Fibroblast of pulmonary artery (primary cell): ENCODE results near the gene TUBA4B.

Source experiments
- DNase-seq: peaks from one replicate; pipeline ENCODE4 v3.0.0-alpha.2; 2010; ENCODE audit warnings: low read depth
- H3K4me3 ChIP-seq: replicated peaks from 2 replicates; pipeline ENCODE4 v1.5.1; 2011; ENCODE audit warnings: low read depth, mild to moderate bottlenecking, control low read depth, low read length, moderate library complexity
- TF ChIP-seq, protein P1 (sequence below): IDR thresholded peaks from 2 replicates; pipeline ENCODE4 v1.5.1; 2011; ENCODE audit warnings: mild to moderate bottlenecking, control low read depth, low read length, inconsistent platforms; ENCODE audit errors: missing control alignments

Gene TUBA4B

DNA sequence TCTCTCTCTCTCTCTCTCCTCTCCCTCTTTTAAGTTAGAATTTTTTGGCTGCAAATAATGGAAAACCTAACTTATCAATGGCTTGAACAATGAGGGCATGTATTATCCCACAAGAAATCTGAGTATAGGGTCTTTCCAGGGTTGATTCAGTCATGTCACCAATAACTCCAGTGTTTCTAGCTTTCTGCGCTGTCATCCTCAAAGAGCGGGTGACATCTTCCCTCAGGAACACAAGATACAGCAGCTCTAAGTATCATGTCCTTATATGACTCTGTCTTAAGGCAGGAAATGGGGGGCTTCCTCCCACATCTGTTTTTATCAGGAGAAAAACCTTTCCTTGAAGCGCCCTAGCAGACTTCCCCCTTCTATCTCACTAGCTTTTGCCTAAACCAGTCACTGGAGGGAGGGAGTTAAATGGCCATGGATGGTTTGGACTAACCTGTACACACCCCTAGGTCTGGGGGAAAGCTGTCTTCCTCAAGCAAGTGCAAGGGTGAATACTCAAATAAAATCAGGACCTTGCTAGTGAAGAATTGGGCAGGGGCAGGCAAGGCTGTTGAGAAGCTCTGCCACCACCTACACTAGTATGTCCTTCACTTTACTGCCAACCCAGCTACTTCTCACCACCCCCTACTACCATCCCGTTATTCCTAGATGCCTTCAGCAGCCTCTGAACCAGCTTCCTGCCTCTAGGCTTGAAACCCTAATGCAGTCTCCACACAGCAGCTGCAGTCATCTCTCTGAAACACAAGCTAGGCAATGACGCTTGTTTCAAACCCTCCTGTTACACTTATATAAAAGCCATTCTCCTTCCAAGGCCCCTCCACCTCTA is 8.2 kb downstream of the TUBA4B start:
- TF ChIP-seq, protein P1, sequence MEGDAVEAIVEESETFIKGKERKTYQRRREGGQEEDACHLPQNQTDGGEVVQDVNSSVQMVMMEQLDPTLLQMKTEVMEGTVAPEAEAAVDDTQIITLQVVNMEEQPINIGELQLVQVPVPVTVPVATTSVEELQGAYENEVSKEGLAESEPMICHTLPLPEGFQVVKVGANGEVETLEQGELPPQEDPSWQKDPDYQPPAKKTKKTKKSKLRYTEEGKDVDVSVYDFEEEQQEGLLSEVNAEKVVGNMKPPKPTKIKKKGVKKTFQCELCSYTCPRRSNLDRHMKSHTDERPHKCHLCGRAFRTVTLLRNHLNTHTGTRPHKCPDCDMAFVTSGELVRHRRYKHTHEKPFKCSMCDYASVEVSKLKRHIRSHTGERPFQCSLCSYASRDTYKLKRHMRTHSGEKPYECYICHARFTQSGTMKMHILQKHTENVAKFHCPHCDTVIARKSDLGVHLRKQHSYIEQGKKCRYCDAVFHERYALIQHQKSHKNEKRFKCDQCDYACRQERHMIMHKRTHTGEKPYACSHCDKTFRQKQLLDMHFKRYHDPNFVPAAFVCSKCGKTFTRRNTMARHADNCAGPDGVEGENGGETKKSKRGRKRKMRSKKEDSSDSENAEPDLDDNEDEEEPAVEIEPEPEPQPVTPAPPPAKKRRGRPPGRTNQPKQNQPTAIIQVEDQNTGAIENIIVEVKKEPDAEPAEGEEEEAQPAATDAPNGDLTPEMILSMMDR = no peak
- H3K4me3 ChIP-seq = no peak overlapping the region
- DNase-seq = no peak

DNA sequence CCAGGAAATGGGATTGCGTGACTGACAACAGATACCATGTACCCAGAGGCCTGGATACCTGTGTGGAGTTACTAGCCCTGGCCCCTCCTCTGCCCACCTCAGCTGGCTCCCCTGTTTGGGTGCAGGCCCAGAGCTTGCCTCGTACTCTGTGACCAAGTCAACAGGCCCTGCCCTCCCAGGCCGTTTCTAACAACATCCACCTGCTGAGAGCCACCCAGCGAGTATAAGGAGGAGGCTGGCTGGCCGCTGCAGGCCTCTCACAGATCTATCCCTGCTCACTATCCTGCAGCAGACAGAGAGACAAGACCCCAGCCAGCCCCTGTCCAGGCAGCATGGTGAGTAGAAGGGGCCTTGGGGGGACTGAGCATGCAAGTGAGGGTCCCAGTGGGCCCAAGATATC is 13.2 kb downstream of the TUBA4B start:
- no peak overlapping the region for H3K4me3 ChIP-seq
- TF ChIP-seq, protein P1 = no peak
- DNase-seq = no peak

DNA sequence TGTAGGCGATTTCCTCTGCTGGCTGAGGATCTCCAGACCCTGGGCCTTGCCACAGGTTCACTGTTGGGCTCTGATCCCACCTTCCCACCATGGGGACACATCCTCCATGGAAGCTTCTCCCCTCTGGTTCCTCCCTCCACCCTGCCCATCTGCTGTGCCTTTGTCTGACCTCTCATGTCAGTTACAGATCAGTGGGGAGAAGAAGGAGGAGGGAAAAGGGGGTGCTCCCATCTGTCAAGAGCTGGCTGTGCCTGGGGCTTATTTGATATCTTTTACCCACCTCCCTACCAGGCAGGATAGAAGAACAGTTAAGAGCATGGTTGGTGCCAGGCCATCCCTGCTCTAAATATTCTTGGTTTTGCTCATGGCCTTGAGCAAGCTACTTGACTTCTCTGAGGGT is 13.8 kb downstream of the TUBA4B start:
- TF ChIP-seq, protein P1 = no peak
- DNase-seq = no peak
- no peak overlapping the region for H3K4me3 ChIP-seq

DNA sequence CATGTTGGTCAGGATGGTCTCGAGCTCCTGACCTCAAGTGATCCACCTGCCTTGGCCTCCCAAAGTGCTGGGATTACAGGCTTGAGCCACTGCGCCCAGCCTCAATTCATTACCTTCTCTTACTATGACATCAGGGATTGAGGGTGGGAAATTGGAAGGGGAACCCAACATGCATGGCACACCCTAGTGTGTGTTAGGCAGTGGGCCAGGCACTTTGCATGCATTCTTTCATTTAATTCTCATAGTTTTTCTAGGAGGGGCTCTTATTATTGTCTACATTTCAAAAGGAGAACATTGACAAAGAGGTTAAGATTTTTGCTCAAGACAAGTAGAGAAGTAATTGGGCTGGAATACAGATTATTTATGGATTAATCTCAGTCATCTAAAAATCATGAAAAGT is 15.3 kb downstream of the TUBA4B start:
- no peak for DNase-seq
- H3K4me3 ChIP-seq = no peak overlapping the region
- TF ChIP-seq, protein P1 = no peak

DNA sequence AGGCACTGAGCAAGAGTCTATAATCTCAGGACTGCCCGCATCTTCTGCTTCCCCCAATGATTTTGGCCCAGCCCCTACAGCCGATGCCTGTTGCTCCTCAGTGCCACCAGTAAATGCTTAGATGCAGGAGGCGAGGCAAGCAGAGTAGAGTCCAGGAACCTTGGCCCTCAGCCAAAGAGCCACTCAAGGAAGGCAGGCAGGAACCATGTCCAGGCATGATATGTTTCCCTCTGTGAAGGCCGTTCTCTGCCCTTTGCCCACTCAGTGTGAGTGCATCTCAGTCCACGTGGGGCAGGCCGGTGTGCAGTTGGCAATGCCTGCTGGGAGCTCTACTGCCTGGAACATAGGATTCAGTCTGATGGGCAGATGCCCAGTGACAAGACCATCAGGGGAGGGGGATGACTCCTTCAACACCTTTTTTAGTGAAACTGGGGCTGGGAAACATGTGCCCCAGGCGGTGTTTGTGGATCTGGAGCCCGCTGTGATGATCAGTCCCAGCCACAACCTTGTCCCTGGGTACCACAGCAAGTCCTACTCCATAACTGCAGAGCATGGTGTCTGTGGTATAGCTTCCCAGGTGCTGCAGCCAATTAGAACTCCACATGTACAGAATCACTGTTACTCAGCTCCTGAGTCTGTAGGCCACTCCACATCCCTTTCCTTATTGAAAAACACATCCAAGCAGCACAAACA is 16.5 kb downstream of the TUBA4B start:
- no peak for DNase-seq
- TF ChIP-seq, protein P1 = no peak
- H3K4me3 ChIP-seq = no peak overlapping the region

DNA sequence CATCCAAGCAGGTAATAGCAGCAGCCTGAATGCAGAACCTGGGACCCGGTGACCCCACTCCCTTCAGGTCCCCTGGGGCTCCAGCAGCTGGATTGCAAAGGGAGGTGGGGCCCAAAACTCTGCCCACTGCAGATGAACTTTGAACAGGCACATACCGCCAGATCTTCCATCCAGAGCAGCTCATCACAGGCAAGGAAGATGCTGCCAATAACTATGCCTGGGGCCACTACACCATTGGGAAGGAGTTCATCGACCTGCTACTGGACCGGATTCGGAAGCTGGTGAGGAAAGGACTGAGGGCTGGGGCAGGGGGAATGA is 17.0 kb downstream of the TUBA4B start:
- no peak for DNase-seq
- TF ChIP-seq, protein P1 = no peak
- H3K4me3 ChIP-seq = no peak overlapping the region
